Raji (cell line): ENCODE data around the gene RARB.

Source experiments
- POLR2A ChIP-seq: IDR thresholded peaks from 2 replicates; pipeline ENCODE4 v1.6.1; 2011; ENCODE audit warnings: low read depth, low read length, control low read depth; ENCODE audit not compliant: insufficient read depth

The RARB gene

DNA sequence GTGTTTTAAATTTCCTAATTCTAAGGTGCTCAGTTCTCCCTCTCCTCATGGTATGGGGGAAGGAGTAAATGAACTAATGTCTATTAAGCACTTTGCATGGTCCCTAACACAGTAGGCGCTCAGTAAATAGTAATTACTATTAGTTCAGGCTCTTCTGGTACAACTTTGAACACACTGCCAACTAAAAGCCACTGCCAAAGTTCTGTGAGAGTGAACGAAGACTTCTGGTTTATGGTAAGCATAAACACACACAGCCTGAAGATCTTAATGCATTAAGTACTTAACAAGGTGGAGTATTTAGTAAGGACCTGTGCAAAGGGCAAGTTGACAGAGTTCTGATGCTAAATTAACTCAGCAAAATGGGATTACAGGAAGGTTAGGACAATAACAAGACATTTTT, 24.7 kb downstream of the RARB start:
- TF ChIP-seq POLR2A, result no peak

DNA sequence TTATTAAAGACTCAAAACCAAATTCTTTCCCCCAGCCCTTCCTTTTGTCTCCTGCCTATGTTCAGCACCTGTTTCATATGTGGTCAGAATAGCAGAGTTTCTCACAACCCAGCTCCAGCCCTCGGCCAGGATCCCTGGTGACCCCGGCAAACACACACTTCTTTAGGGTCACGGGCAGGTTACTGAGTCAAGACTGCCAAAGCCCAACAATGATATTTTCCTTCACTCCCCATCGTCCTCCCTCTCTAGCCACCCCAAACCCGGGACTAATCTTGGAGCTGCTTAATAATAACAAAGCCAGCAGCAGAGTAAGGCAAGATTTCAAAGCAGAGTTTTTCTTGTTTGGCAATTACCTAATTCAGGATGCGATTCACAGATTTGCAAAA, 25.5 kb downstream of the RARB start:
- no peak for TF ChIP-seq POLR2A

DNA sequence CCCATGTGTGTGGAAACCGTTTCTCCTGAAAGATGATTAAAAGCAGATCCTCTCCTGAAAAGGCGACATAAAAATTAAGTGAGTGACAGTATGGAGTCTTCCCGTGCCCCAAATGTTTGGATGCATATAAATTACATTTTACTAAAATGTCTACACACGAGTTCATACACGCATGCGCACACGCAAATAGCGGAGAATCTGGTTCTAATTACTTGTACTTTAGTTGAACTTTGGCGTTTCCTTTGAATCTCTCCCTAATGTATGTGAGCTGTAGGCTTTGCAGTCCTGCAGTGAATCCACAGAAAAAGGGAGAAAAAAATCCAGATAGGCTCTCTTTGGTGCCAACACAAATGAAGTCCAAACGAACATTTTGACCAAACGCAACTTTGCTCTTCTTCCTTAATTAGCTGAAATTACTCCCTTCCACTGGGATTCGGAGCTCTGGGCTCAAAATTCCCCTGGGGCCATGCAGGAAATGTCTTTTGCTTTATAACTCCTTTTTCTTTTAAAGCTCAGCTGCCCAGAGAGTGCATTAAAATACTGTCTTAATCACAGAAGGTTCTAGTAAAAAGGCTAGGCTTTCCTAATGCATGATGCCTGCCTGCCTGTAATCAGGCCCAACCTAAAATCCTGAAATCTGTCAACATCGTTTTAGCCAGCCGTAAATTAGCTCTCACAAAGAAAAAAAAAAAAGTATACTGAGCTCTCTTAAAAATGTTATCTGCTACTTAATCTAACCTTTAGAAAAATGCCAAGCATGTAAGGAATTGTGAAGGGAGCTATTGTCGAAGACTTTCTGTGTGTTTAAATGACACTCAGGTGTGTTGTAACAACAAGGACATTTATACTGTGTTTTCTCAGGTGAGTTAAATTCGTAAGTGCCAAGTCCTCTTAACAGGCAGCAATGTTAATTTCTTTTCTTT, 26.2 kb downstream of the RARB start:
- TF ChIP-seq POLR2A, result no peak

GRCh38 chr3:25455441-25456132, 27.5 kb downstream of the RARB start:
- TF ChIP-seq POLR2A, result no peak

- TF ChIP-seq POLR2A, result no peak
Observed at GRCh38 chr3:25456723-25457670, 28.9 kb downstream of the RARB start.

- TF ChIP-seq POLR2A, result no peak
Observed at GRCh38 chr3:25457671-25458419, 29.8 kb downstream of the RARB start.

DNA sequence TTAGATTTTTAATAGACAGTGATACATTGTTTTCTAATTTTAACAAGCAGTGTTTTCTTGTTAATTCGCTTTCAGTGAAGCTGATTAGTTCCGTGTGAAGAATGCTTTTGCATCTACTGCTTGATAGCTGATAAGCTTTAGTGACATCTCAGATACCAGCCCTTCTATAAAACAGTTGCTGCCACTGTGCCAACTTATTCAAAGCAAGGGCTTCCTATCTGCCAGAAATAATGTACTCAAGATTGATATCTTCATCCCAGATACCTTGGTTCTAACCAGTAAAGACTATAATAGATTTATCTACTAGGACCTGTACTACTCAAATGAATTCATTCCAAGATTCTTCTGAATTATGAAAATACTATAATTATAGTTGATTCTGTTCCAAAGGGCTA, 30.4 kb downstream of the RARB start:
- TF ChIP-seq POLR2A, result no peak

DNA sequence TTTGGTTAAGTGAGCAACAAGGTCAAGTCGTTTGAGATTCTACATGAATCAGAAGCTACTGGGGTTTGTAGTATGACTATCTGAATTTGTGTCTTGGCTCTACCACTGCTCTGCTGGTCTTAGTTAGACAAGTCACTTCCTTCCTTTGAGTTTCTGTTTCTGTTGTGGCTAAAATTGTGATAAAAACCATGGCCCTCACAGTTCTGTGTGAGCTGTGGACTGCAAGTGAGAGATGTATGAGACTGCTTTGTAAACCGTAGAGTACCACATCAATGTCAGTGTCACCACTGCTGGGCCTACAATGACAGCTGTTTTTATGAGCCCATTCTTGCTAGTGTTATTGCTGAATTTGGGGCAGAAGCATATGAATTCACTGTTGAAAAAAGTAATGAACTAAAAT, 32.7 kb downstream of the RARB start:
- TF ChIP-seq POLR2A, result no peak

GRCh38 chr3:25461946-25462345, 33.9 kb downstream of the RARB start:
- TF ChIP-seq POLR2A, result no peak

DNA sequence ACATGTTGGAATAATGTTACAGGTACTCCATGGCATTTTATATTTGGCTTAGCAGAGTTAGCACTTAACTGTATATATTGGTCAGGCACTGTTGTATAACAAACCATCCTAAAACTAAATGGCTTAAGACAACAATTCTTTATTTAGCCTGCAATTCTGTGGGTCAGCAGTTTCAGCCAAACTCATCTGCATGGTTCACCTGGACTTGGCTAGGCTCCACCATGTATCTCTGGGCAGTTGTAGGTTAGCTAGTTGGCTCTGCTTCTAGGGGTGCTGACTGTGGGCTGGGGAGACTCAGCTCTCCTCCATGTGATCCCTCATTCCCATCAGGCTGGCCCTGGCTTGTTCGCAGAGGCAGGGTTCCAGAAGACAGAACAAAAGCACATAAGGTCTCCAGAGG, 34.4 kb downstream of the RARB start:
- TF ChIP-seq POLR2A, result no peak

- no peak for TF ChIP-seq POLR2A
Observed at GRCh38 chr3:25463836-25464418, 35.9 kb downstream of the RARB start.

- TF ChIP-seq POLR2A, result no peak
Observed at GRCh38 chr3:25465266-25465860, 37.3 kb downstream of the RARB start.

- TF ChIP-seq POLR2A, result no peak
Observed at GRCh38 chr3:25468866-25469319, 40.8 kb downstream of the RARB start.

- TF ChIP-seq POLR2A, result no peak
Observed at GRCh38 chr3:25469558-25469957, 41.5 kb downstream of the RARB start.
